Endothelial cell of hepatic sinusoid (primary cell): ENCODE results near the gene KIF17.

Experiments used
- in situ Hi-C: cut with HindIII; loops from 2 replicates; pipeline ENCODE4 v1.10.0; 2017; ENCODE audit warnings: low sequenced_read_pairs

Gene KIF17

DNA sequence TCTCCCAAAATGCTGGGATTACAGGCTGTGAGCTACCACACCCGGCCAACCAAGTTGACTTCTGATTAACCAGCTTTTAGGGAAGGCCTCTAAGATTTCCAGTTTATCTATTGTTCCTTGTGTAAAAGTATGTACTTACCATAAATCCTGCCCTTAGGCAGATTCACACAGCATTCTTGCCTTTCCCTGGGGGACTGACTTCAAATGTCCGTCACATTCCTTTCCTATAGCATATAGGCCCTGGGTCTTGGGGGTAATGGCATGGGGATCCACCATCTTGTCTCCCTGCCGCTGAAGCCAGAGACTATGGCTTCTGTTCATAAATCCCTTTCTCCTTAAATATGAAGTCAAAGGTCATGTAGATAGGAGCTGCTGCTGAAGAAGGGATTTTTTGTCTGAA is 85.4 kb downstream of the KIF17 start:
- in situ Hi-C loops: no loop called here

DNA sequence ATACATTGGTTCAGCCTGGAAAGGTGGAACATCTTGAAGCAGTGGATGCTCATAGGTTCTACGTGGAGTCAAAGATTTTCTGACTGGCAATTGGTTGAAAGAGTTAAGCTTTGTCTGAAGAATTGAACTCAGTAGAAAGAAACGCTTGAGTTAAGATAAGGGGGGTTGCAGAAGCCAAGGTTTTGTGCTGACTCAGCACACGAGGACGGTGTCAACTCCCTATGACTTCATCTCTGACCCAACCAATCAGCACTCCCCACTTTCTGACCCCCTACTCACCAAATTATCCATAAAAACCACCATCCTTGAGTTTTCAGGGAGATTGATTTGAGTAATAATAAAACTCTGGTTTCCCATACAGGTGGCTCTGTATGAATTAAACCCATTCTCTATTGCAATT is 87.1 kb downstream of the KIF17 start:
- in situ Hi-C loops: no loop called here

DNA sequence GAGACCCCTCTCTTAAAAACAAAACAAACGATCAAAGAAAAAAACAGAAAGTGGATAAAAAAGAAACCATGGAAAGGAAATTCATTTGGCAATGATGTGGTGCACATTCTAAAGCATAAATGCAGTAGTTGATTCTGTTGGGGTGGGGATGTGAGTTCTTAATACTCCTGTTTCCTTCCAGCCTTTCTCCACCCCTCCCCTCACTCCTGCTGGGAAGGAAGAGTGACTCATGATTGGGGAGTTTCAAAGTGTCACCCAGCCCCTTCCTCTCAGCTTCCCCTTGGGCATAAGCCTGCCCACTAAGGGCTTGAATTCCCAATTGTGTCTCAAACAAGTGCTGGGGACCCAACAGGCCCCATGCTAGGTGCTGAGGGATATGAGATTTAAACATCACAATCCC is 91.3 kb downstream of the KIF17 start:
- in situ Hi-C loops: no loop called here

DNA sequence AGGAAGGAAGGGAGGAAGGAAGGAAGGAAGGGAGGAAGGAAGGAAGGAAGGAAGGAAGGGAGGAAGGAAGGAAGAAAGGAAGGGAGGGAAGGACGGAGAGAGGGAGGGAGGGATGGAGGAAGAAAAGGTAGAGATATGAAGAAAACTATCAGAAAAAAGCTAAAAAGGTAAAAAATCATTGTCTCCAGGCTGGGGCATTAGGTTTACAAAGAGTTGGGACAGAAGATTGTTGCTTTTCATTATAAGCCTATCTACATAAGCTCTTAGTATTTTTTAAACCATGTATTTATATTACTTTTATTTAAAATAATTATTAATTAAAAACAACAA is 91.7 kb downstream of the KIF17 start:
- in situ Hi-C loops: no loop called here

DNA sequence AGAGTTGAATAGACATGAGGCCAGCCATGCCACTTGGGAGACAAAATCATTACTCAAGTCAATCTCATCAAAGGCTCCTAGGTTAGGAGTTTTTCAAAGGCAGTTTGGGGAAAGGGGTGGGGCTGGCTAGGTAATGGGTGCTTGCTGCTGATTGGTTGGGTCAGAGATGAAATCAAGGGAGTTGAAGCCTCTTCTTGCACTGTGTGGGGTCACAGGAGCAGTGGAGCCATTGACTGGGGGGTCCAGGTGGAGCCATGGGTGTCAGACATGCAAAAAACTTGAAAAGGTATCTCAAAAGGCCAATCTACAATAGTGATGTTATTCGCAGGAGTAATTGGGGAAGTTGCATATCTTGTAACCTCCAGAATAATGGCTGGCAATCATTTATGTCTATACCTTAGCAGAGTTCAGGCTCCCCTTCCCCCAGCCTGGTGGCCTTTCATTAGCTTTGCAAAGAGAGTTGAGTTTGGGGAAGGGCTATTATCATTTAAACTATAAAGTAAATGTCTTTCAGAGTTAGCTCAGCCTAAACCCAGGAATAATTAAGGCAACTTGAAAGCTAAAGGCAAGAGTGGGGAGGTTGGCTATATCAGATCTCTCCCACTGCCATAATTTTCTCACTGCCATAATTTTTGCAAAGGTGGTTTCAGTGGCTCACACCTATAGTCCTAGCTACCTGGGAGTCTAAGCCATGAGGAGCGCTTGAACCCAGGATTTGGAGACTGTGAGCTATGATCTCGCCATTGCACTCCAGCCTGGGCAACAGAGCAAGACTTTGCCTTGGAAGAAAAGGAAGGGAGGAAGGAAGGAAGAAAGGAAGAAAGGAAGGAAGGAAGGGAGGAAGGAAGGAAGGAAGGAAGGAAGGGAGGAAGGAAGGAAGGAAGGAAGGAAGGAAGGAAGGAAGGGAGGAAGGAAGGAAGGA is 92.4 kb downstream of the KIF17 start:
- in situ Hi-C loops: no loop called here

DNA sequence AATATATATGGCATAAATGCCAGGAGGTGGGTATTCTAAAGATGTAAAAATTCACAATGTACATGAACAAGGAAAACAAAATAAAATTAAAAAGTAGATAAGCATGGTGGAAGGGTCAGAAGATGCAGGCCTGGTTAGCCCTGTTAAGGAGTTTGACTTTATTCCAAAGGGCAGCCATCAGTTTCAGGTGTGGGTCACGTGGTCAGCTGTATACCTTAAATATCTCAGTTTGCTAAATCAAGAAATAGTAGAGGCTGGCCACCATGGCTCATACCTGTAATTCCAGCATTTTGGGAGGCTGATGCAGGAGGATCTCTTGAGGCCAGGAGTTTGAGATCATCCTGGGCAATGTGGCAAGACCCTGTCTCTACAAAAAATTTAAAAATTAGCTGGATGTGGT is 93.1 kb downstream of the KIF17 start:
- in situ Hi-C loops: no loop called here

DNA sequence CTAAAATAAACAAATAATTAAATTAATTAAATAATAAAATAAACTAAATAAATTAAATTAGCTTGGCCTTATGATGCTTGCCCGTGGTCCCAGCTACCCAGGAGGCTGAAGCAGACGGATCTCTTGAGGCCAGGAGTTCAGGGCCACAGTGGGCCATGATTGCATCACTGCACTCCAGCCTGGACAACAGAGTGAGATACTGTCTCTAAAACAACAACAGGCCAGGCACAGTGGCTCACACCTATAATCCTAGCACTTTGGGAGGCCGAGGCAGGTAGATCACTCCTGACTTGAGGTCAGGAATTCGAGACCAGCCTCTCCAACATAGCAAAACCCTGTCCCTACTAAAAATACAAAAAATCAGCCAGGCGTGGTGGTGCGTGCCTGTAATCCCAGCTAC is 96.8 kb downstream of the KIF17 start:
- in situ Hi-C loops: no loop called here

DNA sequence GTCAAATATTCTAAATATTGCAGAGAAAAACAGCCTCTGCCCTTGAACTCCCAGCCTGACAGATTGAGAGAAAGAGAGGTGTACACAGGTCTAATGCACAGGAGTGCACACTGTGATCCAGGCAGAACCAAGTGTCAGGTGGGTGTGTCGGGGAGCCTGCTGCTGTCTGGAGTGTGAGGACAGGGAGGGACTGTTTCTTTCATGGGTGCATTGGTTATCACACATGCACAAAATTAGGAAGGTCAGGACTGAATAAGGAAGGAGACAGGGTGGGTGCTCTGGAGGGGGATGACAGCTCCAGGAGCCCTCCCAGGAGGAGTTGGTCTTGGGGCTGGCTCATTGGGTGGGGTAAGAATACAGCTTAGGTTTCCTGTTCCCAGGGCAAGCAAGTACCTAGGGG is 97.8 kb downstream of the KIF17 start:
- in situ Hi-C loops: no loop called here

DNA sequence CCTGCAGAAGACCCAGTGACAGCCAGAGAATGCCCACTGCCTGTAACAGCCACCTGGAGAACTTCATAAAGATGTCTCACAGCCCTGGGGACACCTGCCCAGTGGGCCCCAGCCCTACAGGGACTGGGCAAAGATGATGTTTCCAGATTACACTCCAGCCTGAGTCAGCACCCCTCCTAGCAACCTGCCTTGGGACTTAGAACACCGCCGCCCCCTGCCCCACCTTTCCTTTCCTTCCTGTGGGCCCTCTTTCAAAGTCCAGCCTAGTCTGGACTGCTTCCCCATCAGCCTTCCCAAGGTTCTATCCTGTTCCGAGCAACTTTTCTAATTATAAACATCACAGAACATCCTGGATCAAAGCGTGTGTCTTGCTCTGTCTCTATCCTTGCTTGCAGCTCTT is 99.3 kb downstream of the KIF17 start:
- in situ Hi-C loops: no loop called here

DNA sequence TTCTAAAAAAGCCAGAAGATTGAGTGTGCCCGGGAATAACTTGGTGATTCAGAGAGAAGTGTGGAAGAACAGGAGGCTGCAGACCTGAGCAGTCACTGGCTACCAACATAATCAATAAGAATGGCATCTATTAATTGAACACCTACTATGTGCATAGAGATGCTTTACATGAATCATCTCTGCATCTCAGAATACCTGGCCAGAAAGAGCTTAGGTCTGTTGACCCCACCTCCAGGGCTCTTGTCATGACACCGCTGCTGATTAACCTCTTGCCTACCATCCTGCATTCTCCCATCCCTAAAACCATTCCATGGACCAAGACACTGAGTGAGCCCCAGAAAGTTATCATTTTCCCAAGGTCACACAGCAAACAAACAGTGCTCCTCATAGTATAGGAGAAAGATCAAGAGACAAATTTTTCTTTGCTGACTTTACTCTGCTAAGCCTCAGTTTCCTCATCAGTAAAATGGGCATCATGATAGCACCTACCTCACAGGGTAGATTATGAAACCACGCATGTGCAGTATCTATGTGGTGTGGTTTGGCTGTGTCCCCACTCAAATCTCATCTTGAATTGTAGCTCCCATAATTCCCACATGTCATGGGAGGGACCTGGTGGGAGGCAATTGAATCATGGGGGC is 100.8 kb downstream of the KIF17 start:
- in situ Hi-C loops: no loop called here

DNA sequence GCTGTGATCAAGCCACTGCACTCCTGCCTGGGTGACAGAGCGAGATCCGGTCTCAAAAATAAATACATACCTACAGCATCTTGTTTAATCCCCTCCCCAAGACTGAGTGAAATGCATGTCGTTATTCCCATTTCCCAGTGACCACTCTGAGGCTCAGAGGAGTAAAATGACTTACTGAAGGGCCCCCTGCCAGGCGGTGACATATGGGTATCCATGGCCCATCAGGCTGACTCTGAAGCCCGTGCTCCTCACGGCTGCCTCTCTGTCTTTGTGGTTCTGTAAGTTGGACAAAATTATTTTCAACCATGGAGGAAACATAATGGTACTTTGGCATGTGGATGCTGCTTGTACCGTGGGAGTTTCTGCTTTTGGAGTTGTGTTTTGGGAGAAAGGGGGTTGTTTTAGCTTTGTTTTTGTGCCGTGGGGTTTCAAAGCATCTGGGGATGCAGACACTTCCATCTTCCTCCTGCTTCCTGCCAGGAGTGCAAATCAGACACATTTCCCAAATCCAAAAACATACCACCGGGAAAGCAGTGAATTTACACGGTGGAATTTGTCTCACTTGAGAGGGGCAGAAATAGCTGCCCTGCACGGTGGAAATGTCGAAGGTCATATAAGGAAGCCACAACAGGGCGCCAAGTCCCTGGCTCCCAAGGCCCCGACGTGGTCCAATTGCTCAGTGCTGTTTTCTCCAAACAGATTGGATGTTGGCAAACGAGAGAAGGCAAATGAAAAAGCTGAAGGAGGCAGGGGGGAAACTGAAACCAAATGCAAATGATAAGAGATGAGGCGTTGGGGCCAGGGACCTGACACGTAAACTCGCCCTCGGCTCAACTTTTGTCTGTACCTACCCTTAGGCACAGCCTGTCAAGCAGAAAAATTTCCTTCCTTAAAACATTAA is 101.6 kb downstream of the KIF17 start:
- in situ Hi-C loops: no loop called here

DNA sequence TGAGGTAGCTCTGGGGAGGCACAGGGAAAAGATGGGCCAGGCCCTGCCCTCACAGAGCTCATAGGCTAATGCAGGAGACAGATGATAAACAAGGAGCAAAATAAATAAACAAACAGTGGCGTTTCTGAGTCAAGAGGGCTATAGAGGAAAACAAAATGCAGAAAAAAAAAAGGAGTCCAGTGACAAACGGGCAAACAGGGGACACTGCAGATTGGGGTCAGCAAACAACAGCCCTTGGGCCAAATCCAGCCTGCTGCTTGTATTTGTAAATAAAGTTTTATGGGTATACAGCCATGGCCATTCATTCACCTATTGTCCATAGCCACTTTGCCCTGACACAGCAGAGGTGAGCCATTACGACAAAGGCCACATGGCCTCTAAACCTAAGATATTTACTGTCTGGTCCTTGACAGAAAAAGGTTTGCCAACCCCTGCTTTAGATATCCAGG is 103.7 kb downstream of the KIF17 start:
- in situ Hi-C loops: no loop called here
